GM19324 (cell line): ENCODE measurements around the gene SUN1.
"Not testable (repeated sequence)": the region's sequence is repeated elsewhere in the genome, so short reads cannot be mapped to it uniquely, and the experiment has no call there.

Source experiments
- ATAC-seq: cut with Tn5 transposase; IDR thresholded peaks from one replicate; pipeline ENCODE4 v1.9.1; 2021; ENCODE audit warnings: mild to moderate bottlenecking, moderate library complexity; ENCODE audit not compliant: unreplicated experiment, low FRiP score

Gene SUN1

GRCh38 chr7:831596-832166 is 595 bp upstream of the SUN1 start:
- peak; percentile 56 for ATAC-seq

GRCh38 chr7:832968-833424 is 720 bp downstream of the SUN1 start:
- no peak for ATAC-seq

GRCh38 chr7:833601-834258 is 1.5 kb downstream of the SUN1 start:
- no peak for ATAC-seq

- no peak for ATAC-seq
Observed at GRCh38 chr7:834277-834676, 2.0 kb downstream of the SUN1 start.

GRCh38 chr7:835021-835420 is 2.7 kb downstream of the SUN1 start:
- no peak for ATAC-seq

- no peak for ATAC-seq
Observed at GRCh38 chr7:835485-836401, 3.5 kb downstream of the SUN1 start.

GRCh38 chr7:836429-836828 is 4.2 kb downstream of the SUN1 start:
- no peak for ATAC-seq

- no peak for ATAC-seq
Observed at GRCh38 chr7:837001-837400, 4.7 kb downstream of the SUN1 start.

GRCh38 chr7:840001-840600 is 7.8 kb downstream of the SUN1 start:
- no peak for ATAC-seq

- ATAC-seq, result no peak
Observed at GRCh38 chr7:841943-842342, 9.7 kb downstream of the SUN1 start.

- no peak for ATAC-seq
Observed at GRCh38 chr7:842431-843031, 10.3 kb downstream of the SUN1 start.

- no peak for ATAC-seq
Observed at GRCh38 chr7:843230-843629, 11.0 kb downstream of the SUN1 start.

GRCh38 chr7:844043-844442 is 11.8 kb downstream of the SUN1 start:
- no peak for ATAC-seq

GRCh38 chr7:844514-844913 is 12.2 kb downstream of the SUN1 start:
- no peak for ATAC-seq

- no peak for ATAC-seq
Observed at GRCh38 chr7:845091-845490, 12.8 kb downstream of the SUN1 start.

GRCh38 chr7:845731-846130 is 13.5 kb downstream of the SUN1 start:
- ATAC-seq, result no peak

- ATAC-seq, result not testable (repeated sequence)
Observed at GRCh38 chr7:846958-847650, 14.8 kb downstream of the SUN1 start.

GRCh38 chr7:847728-848127 is 15.5 kb downstream of the SUN1 start:
- ATAC-seq, result not testable (repeated sequence)

GRCh38 chr7:849145-849544 is 16.9 kb downstream of the SUN1 start:
- no peak for ATAC-seq

- ATAC-seq, result no peak
Observed at GRCh38 chr7:849781-850180, 17.5 kb downstream of the SUN1 start.
